ENCODE data around the gene C14orf119.

- TF ChIP-seq, protein P1, sequence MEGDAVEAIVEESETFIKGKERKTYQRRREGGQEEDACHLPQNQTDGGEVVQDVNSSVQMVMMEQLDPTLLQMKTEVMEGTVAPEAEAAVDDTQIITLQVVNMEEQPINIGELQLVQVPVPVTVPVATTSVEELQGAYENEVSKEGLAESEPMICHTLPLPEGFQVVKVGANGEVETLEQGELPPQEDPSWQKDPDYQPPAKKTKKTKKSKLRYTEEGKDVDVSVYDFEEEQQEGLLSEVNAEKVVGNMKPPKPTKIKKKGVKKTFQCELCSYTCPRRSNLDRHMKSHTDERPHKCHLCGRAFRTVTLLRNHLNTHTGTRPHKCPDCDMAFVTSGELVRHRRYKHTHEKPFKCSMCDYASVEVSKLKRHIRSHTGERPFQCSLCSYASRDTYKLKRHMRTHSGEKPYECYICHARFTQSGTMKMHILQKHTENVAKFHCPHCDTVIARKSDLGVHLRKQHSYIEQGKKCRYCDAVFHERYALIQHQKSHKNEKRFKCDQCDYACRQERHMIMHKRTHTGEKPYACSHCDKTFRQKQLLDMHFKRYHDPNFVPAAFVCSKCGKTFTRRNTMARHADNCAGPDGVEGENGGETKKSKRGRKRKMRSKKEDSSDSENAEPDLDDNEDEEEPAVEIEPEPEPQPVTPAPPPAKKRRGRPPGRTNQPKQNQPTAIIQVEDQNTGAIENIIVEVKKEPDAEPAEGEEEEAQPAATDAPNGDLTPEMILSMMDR (IDR thresholded peaks at IDR 0.05), result no peak
- TF ChIP-seq POLR2A (IDR thresholded peaks at IDR 0.05) (no peak), EP300 (IDR thresholded peaks at IDR 0.05) (no peak)
Measured at GRCh38 chr14:23054000-23054811, 41.1 kb upstream of the C14orf119 start.

Data from ovary (tissue), 3 donors.